DND-41 (cell line): ENCODE data around the gene PPIL1.

Experiments used
- ATAC-seq: fragments of 200-7000 bp; cut with Tn5 transposase; 3 replicates; pipeline ENCODE4 v1.9.1; 2021; ENCODE audit warnings: low read depth; ENCODE audit not compliant: insufficient read depth
- DNase-seq: peaks from one replicate; pipeline ENCODE4 v3.0.0-alpha.2; 2020
- H2AFZ ChIP-seq: 2 replicates; pipeline ENCODE4 v1.6.0; 2012; ENCODE audit warnings: low read depth, low read length
- H3K27ac ChIP-seq: 2 replicates; pipeline ENCODE4 v1.5.1; 2012; ENCODE audit warnings: low read length, inconsistent platforms
- H3K27me3 ChIP-seq: fragments of 200-600 bp; sonication (generic); 2 replicates; pipeline ENCODE4 v1.6.0; 2012; ENCODE audit warnings: low read length, mild to moderate bottlenecking, inconsistent platforms; ENCODE audit not compliant: insufficient read depth, poor library complexity
- H3K36me3 ChIP-seq: 2 replicates; pipeline ENCODE4 v1.5.1; 2012; ENCODE audit warnings: low read length, inconsistent platforms; ENCODE audit not compliant: insufficient read depth
- H3K4me1 ChIP-seq: 2 replicates; pipeline ENCODE4 v1.5.1; 2012; ENCODE audit warnings: mild to moderate bottlenecking, low read length; ENCODE audit not compliant: insufficient read depth
- H3K4me2 ChIP-seq: 2 replicates; pipeline ENCODE4 v1.6.0; 2012; ENCODE audit warnings: mild to moderate bottlenecking, moderate library complexity, low read length, inconsistent platforms; ENCODE audit not compliant: insufficient read depth
- H3K4me3 ChIP-seq, 2 experiments: fragments of 200-600 bp in 1 of 2; shearing (Covaris generic) in 1 of 2; 2 replicates each; pipeline ENCODE4 v1.5.1; 2012 to 2016; ENCODE audit warnings: inconsistent platforms in 2 of 2, low read length in 2 of 2, mild to moderate bottlenecking in 2 of 2, low read depth in 1 of 2, moderate library complexity in 1 of 2
- H3K79me2 ChIP-seq: 2 replicates; pipeline ENCODE4 v1.6.0; 2012; ENCODE audit warnings: low read length, inconsistent platforms; ENCODE audit not compliant: insufficient read depth
- H3K9ac ChIP-seq: 2 replicates; pipeline ENCODE4 v1.6.0; 2012; ENCODE audit warnings: low read depth, mild to moderate bottlenecking, inconsistent platforms, low read length, moderate library complexity
- H3K9me3 ChIP-seq: 2 replicates; pipeline ENCODE4 v1.5.1; 2012; ENCODE audit warnings: low read length, moderate library complexity, mild to moderate bottlenecking, inconsistent platforms; ENCODE audit not compliant: insufficient read depth, severe bottlenecking
- H4K20me1 ChIP-seq: 2 replicates; pipeline ENCODE4 v1.6.0; 2012; ENCODE audit warnings: low read length; ENCODE audit not compliant: insufficient read depth
- EZH2 ChIP-seq: IDR thresholded peaks from 3 replicates; pipeline ENCODE4 v1.6.1; 2012; ENCODE audit warnings: borderline replicate concordance, low read depth, mild to moderate bottlenecking, moderate library complexity, low read length, inconsistent platforms; ENCODE audit not compliant: severe bottlenecking
- TF ChIP-seq, protein P1 (sequence below): IDR thresholded peaks from 2 replicates; pipeline ENCODE4 v1.5.1; 2012; ENCODE audit warnings: borderline replicate concordance, low read length, moderate library complexity, mild to moderate bottlenecking; ENCODE audit not compliant: poor library complexity, severe bottlenecking; ENCODE audit errors: extremely low read depth

Gene PPIL1

DNA sequence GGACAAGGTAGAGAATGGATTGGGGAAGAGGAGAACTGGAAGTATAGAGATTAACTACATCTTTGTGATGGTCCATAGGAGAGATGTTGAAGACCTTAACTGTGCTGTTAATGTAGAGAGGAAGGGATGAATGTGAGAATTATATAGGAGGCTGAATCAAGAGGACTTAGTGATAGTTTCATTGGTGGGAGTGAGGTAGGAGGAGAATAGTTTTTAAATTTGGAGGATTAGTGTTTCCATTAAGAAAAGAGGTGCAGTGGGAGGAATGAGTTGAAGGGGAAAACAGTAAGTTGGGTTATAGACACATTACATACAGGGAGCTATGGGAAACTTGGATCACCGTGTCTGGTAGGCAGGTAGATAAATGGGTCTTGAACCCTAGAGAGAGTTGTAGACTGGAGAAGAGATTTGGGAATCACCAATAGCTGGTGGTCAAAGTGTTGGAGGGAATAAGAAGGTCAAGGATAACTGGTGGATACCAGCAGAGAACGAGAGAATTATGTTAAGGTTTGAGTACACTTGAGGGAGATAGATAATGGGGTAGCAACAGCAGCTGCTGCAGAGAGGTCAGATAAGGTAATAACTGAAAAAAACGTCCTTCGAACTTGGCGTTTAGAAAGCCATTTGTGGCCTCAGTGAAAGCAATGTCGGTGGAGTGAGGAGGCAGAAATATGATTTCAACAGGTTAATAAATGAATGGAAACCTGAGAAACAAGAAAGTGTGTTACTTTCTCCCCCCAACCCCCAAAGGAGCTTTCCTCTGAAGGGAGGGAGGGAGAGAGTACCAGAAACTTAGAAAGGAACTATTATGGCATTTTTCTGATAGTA, 14.3 kb upstream of the PPIL1 start:
- H3K4me1 ChIP-seq: peaks cover 41% of the 10 kb centered on the region
- no peak overlapping the region; the same call in 1 of the 2 replicates for H3K9ac ChIP-seq
- no peaks in the 10 kb centered on the region for H4K20me1 ChIP-seq
- peaks cover 74% of the 10 kb centered on the region for H3K79me2 ChIP-seq
- no peaks in the 10 kb centered on the region for H3K9me3 ChIP-seq
- H3K36me3 ChIP-seq: peaks cover 13% of the 10 kb centered on the region; the same call in 1 of the 2 replicates
- no peak overlapping the region for H2AFZ ChIP-seq
- H3K27me3 ChIP-seq: no peaks in the 10 kb centered on the region
- peak overlapping the region; percentile 91 for H3K27ac ChIP-seq
- H3K4me3 ChIP-seq: no peak overlapping the region
- TF ChIP-seq, protein P1, sequence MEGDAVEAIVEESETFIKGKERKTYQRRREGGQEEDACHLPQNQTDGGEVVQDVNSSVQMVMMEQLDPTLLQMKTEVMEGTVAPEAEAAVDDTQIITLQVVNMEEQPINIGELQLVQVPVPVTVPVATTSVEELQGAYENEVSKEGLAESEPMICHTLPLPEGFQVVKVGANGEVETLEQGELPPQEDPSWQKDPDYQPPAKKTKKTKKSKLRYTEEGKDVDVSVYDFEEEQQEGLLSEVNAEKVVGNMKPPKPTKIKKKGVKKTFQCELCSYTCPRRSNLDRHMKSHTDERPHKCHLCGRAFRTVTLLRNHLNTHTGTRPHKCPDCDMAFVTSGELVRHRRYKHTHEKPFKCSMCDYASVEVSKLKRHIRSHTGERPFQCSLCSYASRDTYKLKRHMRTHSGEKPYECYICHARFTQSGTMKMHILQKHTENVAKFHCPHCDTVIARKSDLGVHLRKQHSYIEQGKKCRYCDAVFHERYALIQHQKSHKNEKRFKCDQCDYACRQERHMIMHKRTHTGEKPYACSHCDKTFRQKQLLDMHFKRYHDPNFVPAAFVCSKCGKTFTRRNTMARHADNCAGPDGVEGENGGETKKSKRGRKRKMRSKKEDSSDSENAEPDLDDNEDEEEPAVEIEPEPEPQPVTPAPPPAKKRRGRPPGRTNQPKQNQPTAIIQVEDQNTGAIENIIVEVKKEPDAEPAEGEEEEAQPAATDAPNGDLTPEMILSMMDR: no peak
- no peak for TF ChIP-seq EZH2
- peak overlapping the region; percentile 60 for H3K4me2 ChIP-seq
- no peak for ATAC-seq
- no peak for DNase-seq

DNA sequence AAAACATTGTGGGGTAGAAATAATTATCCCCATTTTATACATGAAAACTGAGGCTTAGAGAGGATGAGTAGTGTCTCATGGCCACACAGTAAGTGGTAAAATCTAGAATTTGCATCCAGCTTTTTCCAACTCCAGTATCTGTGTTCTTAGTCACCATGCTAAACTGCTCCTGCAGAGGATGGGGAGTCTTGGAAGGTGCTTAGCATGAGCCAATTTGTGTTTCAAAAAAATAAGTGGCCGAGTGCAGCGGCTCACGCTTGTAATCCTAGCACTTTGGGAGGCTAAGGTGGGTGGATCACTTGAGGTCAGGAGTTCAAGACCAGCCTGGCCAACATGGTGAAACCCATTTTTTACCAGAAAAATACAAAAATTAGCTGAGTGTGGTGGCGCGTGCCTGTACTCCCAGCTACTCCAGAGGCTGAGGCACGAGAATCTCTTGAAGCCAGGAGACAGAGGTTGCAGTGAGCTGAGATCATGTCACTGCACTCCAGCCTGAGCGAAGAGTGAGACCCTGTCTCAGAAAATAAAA, 13.6 kb upstream of the PPIL1 start:
- peaks cover 13% of the 10 kb centered on the region; the same call in 1 of the 2 replicates for H3K36me3 ChIP-seq
- H3K4me1 ChIP-seq: peaks cover 41% of the 10 kb centered on the region
- ATAC-seq (no peak), DNase-seq (no peak)
- peak overlapping the region; percentile 60 for H3K4me2 ChIP-seq
- peak overlapping the region; percentile 75 for H3K9ac ChIP-seq
- H4K20me1 ChIP-seq: no peaks in the 10 kb centered on the region
- 0 out of 4 replicates have a peak overlapping the region, but pooled peaks of 1 of the 2 experiments have one; percentile 73 for H3K4me3 ChIP-seq
- TF ChIP-seq EZH2: no peak
- TF ChIP-seq, protein P1: no peak
- H3K79me2 ChIP-seq: peaks cover 69% of the 10 kb centered on the region
- H3K9me3 ChIP-seq: no peaks in the 10 kb centered on the region
- no peaks in the 10 kb centered on the region for H3K27me3 ChIP-seq
- no peak overlapping the region for H2AFZ ChIP-seq
- H3K27ac ChIP-seq: peak overlapping the region; percentile 91

DNA sequence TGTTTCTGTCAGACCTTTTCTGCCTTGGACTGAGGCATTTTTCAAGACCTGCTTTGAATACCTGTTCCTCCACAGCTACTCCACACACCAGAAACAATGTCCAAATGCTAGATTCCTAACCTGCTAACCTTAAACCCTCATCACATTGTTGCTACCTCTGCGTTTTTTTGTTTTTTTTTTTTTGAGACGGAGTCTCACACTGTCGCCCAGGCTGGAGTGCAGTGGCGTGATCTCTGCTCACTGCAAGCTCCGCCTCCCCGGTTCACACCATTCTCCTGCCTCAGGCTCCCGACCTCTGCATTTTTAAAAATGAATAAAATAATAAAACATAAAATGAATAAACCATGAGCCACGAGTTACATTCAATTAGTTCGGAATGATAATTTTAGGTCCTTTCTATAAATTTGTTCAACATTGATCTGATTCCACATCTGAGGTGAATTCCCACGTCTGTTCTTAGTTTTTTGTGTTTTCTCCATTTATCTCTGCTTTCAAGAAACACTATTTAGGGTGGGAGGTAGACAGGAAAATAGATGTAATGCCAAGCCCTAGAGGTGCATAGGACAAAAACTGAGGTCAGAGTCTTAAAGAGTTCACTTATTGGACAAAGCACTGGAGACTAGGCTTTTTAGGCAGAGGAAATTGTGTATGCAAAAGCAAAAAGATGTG, 12.5 kb upstream of the PPIL1 start:
- no peaks in the 10 kb centered on the region for H3K27me3 ChIP-seq
- H3K4me1 ChIP-seq: peaks cover 41% of the 10 kb centered on the region
- H3K27ac ChIP-seq: peak overlapping the region; percentile 91
- peak; percentile 59 for DNase-seq
- peak overlapping the region; percentile 73 to 79 for H3K4me3 ChIP-seq
- H3K36me3 ChIP-seq: peaks cover 5% of the 10 kb centered on the region; the same call in 1 of the 2 replicates
- ATAC-seq: no peak
- H2AFZ ChIP-seq: peak overlapping the region; percentile 79
- H3K9me3 ChIP-seq: no peaks in the 10 kb centered on the region
- H3K4me2 ChIP-seq: peak overlapping the region; percentile 60
- peaks cover 60% of the 10 kb centered on the region for H3K79me2 ChIP-seq
- no peaks in the 10 kb centered on the region for H4K20me1 ChIP-seq
- TF ChIP-seq, protein P1: no peak
- TF ChIP-seq EZH2: no peak
- peak overlapping the region; percentile 75 for H3K9ac ChIP-seq
